Liver (tissue), 9 donors: ENCODE measurements around the gene ZKSCAN7. TPM values are rescaled to one million over a fixed set of nuclear protein-coding genes. Genes with fewer than 3 reads are reported as not detected.

ENCODE experiments used
- DNase-seq: peaks from one replicate; pipeline ENCODE4 v3.0.0-alpha.2; 2017; ENCODE audit warnings: low spot score
- H3K27ac ChIP-seq, 2 donors: one replicate each; pipeline ENCODE4 v1.7.0; 2013; ENCODE audit warnings: inconsistent platforms in 2 of 2, low read length in 2 of 2, control low read depth in 1 of 2, low read depth in 1 of 2, mild to moderate bottlenecking in 1 of 2
- H3K27me3 ChIP-seq, 4 donors: one replicate each; pipeline versions ENCODE4 v1.6.1 to v1.7.0; 2013; ENCODE audit warnings: low read length in 3 of 4, inconsistent platforms in 1 of 4, mild to moderate bottlenecking in 1 of 4, moderate library complexity in 1 of 4; ENCODE audit not compliant: control insufficient read depth in 4 of 4, insufficient read depth in 4 of 4
- H3K36me3 ChIP-seq, 4 donors: one replicate each; pipeline versions ENCODE4 v1.6.1 to v1.7.0; 2013; ENCODE audit warnings: low read length in 3 of 4, mild to moderate bottlenecking in 3 of 4, low read depth in 1 of 4, moderate library complexity in 1 of 4; ENCODE audit not compliant: control insufficient read depth in 4 of 4, insufficient read depth in 3 of 4
- H3K4me1 ChIP-seq, 4 donors: one replicate each; pipeline versions ENCODE4 v1.6.1 to v1.7.0; 2013; ENCODE audit warnings: low read length in 3 of 4, mild to moderate bottlenecking in 3 of 4, moderate library complexity in 1 of 4; ENCODE audit not compliant: control insufficient read depth in 4 of 4, insufficient read depth in 4 of 4
- H3K4me3 ChIP-seq, 3 donors: one replicate each; pipeline versions ENCODE4 v1.6.1 to v1.7.0; 2013; ENCODE audit warnings: low read length in 3 of 3, control low read depth in 1 of 3, low read depth in 1 of 3, mild to moderate bottlenecking in 1 of 3
- H3K9ac ChIP-seq, 2 donors: one replicate each; pipeline ENCODE4 v1.7.0; 2013; ENCODE audit warnings: low read length in 2 of 2, mild to moderate bottlenecking in 2 of 2, moderate library complexity in 2 of 2, control low read depth in 1 of 2, low read depth in 1 of 2
- H3K9me3 ChIP-seq, 4 donors: one replicate each; pipeline versions ENCODE4 v1.6.1 to v1.7.0; 2013; ENCODE audit warnings: low read length in 3 of 4; ENCODE audit not compliant: control insufficient read depth in 4 of 4
- ATF3 ChIP-seq: IDR thresholded peaks from 2 replicates; pipeline ENCODE4 v1.6.1; 2016; ENCODE audit warnings: antibody characterized with exemption
- CTCF ChIP-seq: fragments of 150-350 bp; IDR thresholded peaks from 2 replicates; pipeline ENCODE4 v1.5.1; 2017; ENCODE audit warnings: improper control_type of control experiment, low read depth, low read length; ENCODE audit not compliant: missing input control
- EGR1 ChIP-seq, 2 donors: IDR thresholded peaks; 2 replicates each; pipeline ENCODE4 v1.6.1; 2016 to 2018; ENCODE audit warnings: antibody characterized with exemption in 2 of 2, low read depth in 2 of 2
- FOXA1 ChIP-seq: IDR thresholded peaks from 2 replicates; pipeline ENCODE4 v1.6.1; 2016; ENCODE audit warnings: antibody characterized with exemption
- GABPA ChIP-seq, 2 donors: IDR thresholded peaks in 1 of 2; conservative IDR thresholded peaks in 1 of 2; 2 replicates each; pipeline ENCODE4 v1.6.1; 2016; ENCODE audit warnings: antibody characterized with exemption in 2 of 2, mild to moderate bottlenecking in 1 of 2, moderate library complexity in 1 of 2
- HNF4A ChIP-seq, 2 donors: conservative IDR thresholded peaks; 2 replicates each; pipeline ENCODE4 v1.6.1; 2016; ENCODE audit warnings: antibody characterized with exemption in 2 of 2, mild to moderate bottlenecking in 2 of 2
- HNF4G ChIP-seq: IDR thresholded peaks from 2 replicates; pipeline ENCODE4 v1.6.1; 2016; ENCODE audit warnings: antibody characterized with exemption
- JUND ChIP-seq, 2 donors: IDR thresholded peaks; 2 replicates each; pipeline ENCODE4 v1.6.1; 2016; ENCODE audit warnings: antibody characterized with exemption in 2 of 2
- MAX ChIP-seq: IDR thresholded peaks from 2 replicates; pipeline ENCODE4 v1.6.1; 2016; ENCODE audit warnings: antibody characterized with exemption
- NR2F2 ChIP-seq: IDR thresholded peaks from 2 replicates; pipeline ENCODE4 v1.6.1; 2016; ENCODE audit warnings: antibody characterized with exemption
- RAD21 ChIP-seq, 2 donors: IDR thresholded peaks; 2 replicates each; pipeline ENCODE4 v1.6.1; 2016; ENCODE audit warnings: antibody characterized with exemption in 2 of 2, mild to moderate bottlenecking in 2 of 2
- REST ChIP-seq: IDR thresholded peaks from 2 replicates; pipeline ENCODE4 v1.6.1; 2016; ENCODE audit warnings: antibody characterized with exemption, mild to moderate bottlenecking
- RXRA ChIP-seq, 2 donors: IDR thresholded peaks; 2 replicates each; pipeline ENCODE4 v1.6.1; 2017 to 2018; ENCODE audit warnings: antibody characterized with exemption in 2 of 2, mild to moderate bottlenecking in 1 of 2
- SP1 ChIP-seq: IDR thresholded peaks from 2 replicates; pipeline ENCODE4 v1.6.1; 2018; ENCODE audit warnings: antibody characterized with exemption, mild to moderate bottlenecking
- TAF1 ChIP-seq: conservative IDR thresholded peaks from 2 replicates; pipeline ENCODE4 v1.6.1; 2016; ENCODE audit warnings: antibody characterized with exemption, mild to moderate bottlenecking
- YY1 ChIP-seq: IDR thresholded peaks from 2 replicates; pipeline ENCODE4 v1.6.1; 2016; ENCODE audit warnings: antibody characterized with exemption, mild to moderate bottlenecking
- ZBTB33 ChIP-seq: IDR thresholded peaks from 2 replicates; pipeline ENCODE4 v1.6.1; 2016; ENCODE audit warnings: antibody characterized with exemption
- WGBS: extraction: QIAGEN DNeasy Blood & Tissue Kit; methylation state at CpG from one replicate; pipeline ENCODE4 v1.1.7; 2013; 5-methylcytosine and 5-hydroxymethylcytosine counted together
- polyA plus RNA-seq, 2 donors: library from polyadenylated mRNA; stranded (reverse) in 1 of 2; unstranded in 1 of 2; fragments of 200-250 nt in 1 of 2; fragments of >200 nt in 1 of 2; fragmentation: Nextera tagmentation in 1 of 2; extraction: Ambion mirVana in 1 of 2; gene quantifications; one replicate each; pipeline versions ENCODE4 v1.2.1 to v1.2.3, GENCODE V29; 2013 to 2015
- total RNA-seq, 2 donors: library from RNA; depleted of rRNA; stranded (reverse); fragments of >200 nt; gene quantifications; one replicate each; pipeline ENCODE4 v1.2.3, GENCODE V29; 2014
- donor health status: healthy.
- donor health status: healthy.
- donor health status: healthy.
- donor health status: healthy.
- donor health status: healthy.

ZKSCAN7 gene
- total and polyA plus RNA-seq, 4 donors = 1.1 to 4.4 (median 2.2) TPM

- no peak for TF ChIP-seq CTCF
Measured at GRCh38 chr3:44521721-44522120, 33.3 kb upstream of the ZKSCAN7 start (continued).

GRCh38 chr3:44522494-44522933 lies 32.5 kb upstream of the ZKSCAN7 start:
- Histone ChIP-seq H3K4me3 (no peak overlapping the region), H3K27me3 (no peaks in the 10 kb centered on the region), H3K27ac (no peak overlapping the region), H3K4me1 (no peaks in the 10 kb centered on the region), H3K9me3 (no peaks in the 10 kb centered on the region), H3K36me3 (no peaks in the 10 kb centered on the region), H3K9ac (no peak overlapping the region)
- no peak for DNase-seq
- 41% methylated on average over 7 of the region's 7 CpGs for whole genome bisulfite sequencing
- TF ChIP-seq CTCF (no peak), SP1 (no peak), HNF4G (no peak), RAD21 (IDR thresholded peaks at IDR 0.05) (no peak), MAX (no peak), YY1 (no peak), ATF3 (no peak), REST (no peak), NR2F2 (no peak), EGR1 (IDR thresholded peaks at IDR 0.05; ENCODE audit: low read depth in 2 of 2) (no peak), RXRA (IDR thresholded peaks at IDR 0.05) (no peak), GABPA (IDR thresholded peaks at IDR 0.05 in 1 of 2, conservative IDR thresholded peaks at IDR 0.05 in 1 of 2) (no peak), JUND (IDR thresholded peaks at IDR 0.05) (no peak), TAF1 (no peak), ZBTB33 (no peak), HNF4A (conservative IDR thresholded peaks at IDR 0.05) (no peak), FOXA1 (no peak)
